IPS-20b (cell line): Measurements from ENCODE around the gene CANT1.
A peak's percentile ranks its signal among the peaks of the same experiment; 100 is the strongest.

Source experiments
- H3K27ac ChIP-seq: one replicate; pipeline ENCODE4 v1.5.1; 2013; ENCODE audit warnings: low read length
- H3K27me3 ChIP-seq: 2 replicates; pipeline ENCODE4 v1.6.1; 2013; ENCODE audit warnings: mild to moderate bottlenecking, low read length, inconsistent platforms; ENCODE audit not compliant: insufficient read depth
- H3K36me3 ChIP-seq: 2 replicates; pipeline ENCODE4 v1.6.1; 2013; ENCODE audit warnings: low read depth, mild to moderate bottlenecking, inconsistent platforms, low read length, moderate library complexity; ENCODE audit not compliant: insufficient read depth
- H3K4me1 ChIP-seq: 2 replicates; pipeline ENCODE4 v1.6.1; 2013; ENCODE audit warnings: mild to moderate bottlenecking, control low read depth, inconsistent platforms, low read length, moderate library complexity; ENCODE audit not compliant: insufficient read depth
- H3K4me3 ChIP-seq: 2 replicates; pipeline ENCODE4 v1.5.1; 2013; ENCODE audit warnings: mild to moderate bottlenecking, low read length, inconsistent platforms
- H3K9ac ChIP-seq: 2 replicates; pipeline ENCODE4 v1.6.1; 2013; ENCODE audit warnings: low read depth, mild to moderate bottlenecking, inconsistent platforms, low read length, moderate library complexity
- H3K9me3 ChIP-seq: 2 replicates; pipeline ENCODE4 v1.6.1; 2013; ENCODE audit warnings: mild to moderate bottlenecking, low read depth, low read length, inconsistent platforms; ENCODE audit not compliant: insufficient read depth

Gene CANT1

GRCh38 chr17:79011451-79012147, 2.0 kb upstream of the CANT1 start:
- Histone ChIP-seq H3K4me1 (peaks cover 4% of the 10 kb centered on the region), H3K27ac (no peak overlapping the region), H3K4me3 (no peak overlapping the region), H3K27me3 (peaks cover 26% of the 10 kb centered on the region), H3K9me3 (peaks cover 40% of the 10 kb centered on the region), H3K36me3 (no peaks in the 10 kb centered on the region), H3K9ac (no peak overlapping the region)

DNA sequence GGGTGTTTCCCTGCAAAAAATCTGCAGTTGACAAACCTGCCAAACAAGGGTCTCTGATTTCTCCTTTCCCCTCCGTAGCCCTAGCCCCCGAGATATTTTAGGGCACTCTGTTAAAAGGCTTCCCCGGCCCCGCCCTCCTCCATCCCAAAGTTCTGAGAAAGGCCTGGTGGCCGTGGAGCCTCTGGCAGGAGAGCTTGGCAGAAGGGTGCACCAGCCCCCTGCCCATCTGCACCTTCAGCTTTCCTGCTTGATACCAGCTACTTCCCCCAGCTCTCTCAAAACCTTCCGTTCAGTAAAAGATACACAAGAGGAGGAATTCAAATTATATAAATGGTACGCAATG, 711 bp upstream of the CANT1 start:
- peaks cover 39% of the 10 kb centered on the region for H3K27me3 ChIP-seq
- H3K9ac ChIP-seq: peak overlapping the region; percentile 75; the same call in 1 of the 2 replicates
- H3K4me3 ChIP-seq: peak overlapping the region; percentile 92; the same call in 1 of the 2 replicates
- H3K4me1 ChIP-seq: peaks cover 4% of the 10 kb centered on the region
- H3K27ac ChIP-seq: no peak overlapping the region
- peaks cover 28% of the 10 kb centered on the region for H3K9me3 ChIP-seq
- H3K36me3 ChIP-seq: no peaks in the 10 kb centered on the region

- Histone ChIP-seq H3K4me3 (peak overlapping the region; percentile 92), H3K9me3 (peaks cover 14% of the 10 kb centered on the region; the same call in 1 of the 2 replicates), H3K36me3 (no peaks in the 10 kb centered on the region), H3K4me1 (peaks cover 4% of the 10 kb centered on the region), H3K9ac (peak overlapping the region; percentile 78; the same call in 1 of the 2 replicates), H3K27me3 (peaks cover 43% of the 10 kb centered on the region), H3K27ac (no peak overlapping the region)
Measured at GRCh38 chr17:79008666-79009387, 737 bp downstream of the CANT1 start.

DNA sequence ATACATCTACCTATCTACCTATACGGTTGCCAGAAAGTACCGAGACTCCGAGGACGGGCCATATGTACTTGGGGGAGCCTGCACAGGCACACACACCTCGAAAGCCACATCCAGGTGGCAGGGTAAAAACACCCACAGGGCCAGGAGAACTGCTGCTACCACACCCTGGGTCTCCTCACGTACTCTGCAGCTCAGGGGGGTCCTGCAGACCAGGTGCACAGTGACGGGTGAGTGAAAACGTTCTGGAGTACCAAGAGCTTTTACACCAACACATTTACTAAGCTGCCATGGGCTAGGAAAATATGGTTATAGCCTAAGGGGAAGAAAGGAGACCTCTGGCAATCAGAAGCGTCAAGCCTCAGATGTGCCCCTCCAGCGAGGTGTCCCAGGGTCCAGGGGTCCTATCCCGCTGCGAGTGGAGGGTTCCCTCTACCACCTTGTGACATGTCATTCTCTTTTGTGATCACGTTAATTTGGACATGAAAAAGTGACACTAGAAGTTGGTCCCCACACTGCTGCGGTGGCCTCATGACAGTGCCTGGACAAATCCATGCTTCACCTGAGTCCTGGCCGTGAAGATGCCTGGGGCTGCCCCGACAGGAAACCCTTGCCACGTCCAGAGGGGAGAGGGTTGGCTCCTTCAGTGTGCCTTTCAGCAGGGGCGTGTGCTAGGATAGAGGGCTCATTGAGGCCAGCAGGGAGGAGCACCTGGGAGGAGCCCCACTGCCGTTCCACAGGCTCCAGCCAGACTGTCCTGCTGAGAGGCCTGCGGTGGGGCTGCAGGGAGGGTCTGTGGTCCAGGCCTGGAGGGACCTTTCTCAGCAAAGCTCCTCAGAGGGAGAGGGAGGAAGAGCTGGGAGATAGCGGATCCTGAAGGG, 1.8 kb downstream of the CANT1 start:
- Histone ChIP-seq H3K27me3 (peaks cover 54% of the 10 kb centered on the region), H3K36me3 (no peaks in the 10 kb centered on the region), H3K4me1 (peaks cover 4% of the 10 kb centered on the region), H3K4me3 (no peak overlapping the region), H3K27ac (no peak overlapping the region), H3K9me3 (peaks cover 5% of the 10 kb centered on the region; the same call in 1 of the 2 replicates), H3K9ac (no peak overlapping the region)

- Histone ChIP-seq H3K27me3 (peaks cover 61% of the 10 kb centered on the region), H3K36me3 (no peaks in the 10 kb centered on the region), H3K9me3 (no peaks in the 10 kb centered on the region; the same call in 1 of the 2 replicates), H3K9ac (no peak overlapping the region), H3K4me3 (no peak overlapping the region), H3K4me1 (peaks cover 4% of the 10 kb centered on the region), H3K27ac (no peak overlapping the region)
Measured at GRCh38 chr17:79006794-79007503, 2.6 kb downstream of the CANT1 start.

DNA sequence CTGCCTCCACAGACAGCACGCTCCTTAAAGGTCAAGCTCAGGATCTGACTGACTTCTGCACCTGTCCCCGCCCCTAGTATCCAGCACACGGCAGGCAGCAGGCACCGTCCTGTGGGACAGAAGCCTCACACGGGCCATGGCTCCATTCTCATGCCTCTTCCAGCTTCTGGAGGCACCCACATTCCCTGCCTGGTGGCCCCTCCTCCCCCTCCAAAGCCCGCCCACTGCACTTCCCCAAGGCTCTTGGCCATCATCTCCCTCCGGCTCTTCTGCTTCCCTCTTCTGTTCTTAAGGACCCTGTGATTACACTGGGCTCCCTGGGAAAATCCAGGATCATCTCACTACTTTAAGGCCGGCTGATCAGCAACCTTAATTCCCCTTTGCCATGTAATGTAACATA, 3.5 kb downstream of the CANT1 start:
- H3K4me1 ChIP-seq: peaks cover 4% of the 10 kb centered on the region
- no peaks in the 10 kb centered on the region for H3K36me3 ChIP-seq
- H3K27ac ChIP-seq: no peak overlapping the region
- H3K4me3 ChIP-seq: no peak overlapping the region
- H3K9me3 ChIP-seq: no peaks in the 10 kb centered on the region
- H3K9ac ChIP-seq: no peak overlapping the region
- peaks cover 70% of the 10 kb centered on the region for H3K27me3 ChIP-seq

DNA sequence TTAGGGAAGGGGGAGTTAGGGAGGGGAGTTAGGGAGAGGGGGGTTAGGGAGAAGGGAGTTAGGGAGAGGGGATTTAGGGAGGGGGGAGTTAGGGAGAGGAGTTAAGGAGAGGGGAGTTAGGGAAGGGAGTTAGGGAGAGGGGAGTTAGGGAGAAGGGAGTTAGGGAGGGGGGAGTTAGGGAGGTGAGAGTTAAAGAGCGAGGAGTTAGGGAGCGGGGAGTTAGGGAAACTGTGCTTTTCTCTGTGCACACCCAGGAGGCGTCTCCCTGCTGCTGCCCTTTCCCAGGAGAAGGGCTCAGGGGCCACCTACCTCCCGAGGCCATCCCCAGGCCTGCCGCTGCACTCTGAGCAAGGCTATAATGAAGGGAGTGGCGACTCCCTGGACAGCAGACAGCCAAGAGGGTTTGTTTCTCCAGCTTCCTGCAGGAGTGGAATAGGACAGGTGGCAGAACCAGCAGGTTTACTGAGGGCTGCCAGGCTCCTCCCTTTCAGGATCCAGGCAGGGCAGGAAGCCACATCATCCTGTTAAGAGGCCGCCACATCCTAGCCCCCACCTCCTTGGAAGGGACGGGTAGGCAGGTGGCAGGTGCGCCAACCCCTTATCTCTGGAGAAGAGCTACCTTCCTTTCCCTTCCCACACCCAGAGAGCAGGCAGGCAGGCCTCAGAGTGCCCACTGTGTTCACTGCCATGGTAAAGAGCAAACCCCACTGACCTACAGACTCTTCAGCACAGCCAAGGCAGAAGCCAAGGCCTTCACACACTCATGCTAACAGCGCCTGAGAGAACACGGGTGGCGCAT, 4.3 kb downstream of the CANT1 start:
- Histone ChIP-seq H3K9me3 (no peaks in the 10 kb centered on the region), H3K4me1 (peaks cover 4% of the 10 kb centered on the region), H3K27me3 (peaks cover 78% of the 10 kb centered on the region), H3K27ac (no peak overlapping the region), H3K4me3 (no peak overlapping the region), H3K9ac (no peak overlapping the region), H3K36me3 (no peaks in the 10 kb centered on the region)

DNA sequence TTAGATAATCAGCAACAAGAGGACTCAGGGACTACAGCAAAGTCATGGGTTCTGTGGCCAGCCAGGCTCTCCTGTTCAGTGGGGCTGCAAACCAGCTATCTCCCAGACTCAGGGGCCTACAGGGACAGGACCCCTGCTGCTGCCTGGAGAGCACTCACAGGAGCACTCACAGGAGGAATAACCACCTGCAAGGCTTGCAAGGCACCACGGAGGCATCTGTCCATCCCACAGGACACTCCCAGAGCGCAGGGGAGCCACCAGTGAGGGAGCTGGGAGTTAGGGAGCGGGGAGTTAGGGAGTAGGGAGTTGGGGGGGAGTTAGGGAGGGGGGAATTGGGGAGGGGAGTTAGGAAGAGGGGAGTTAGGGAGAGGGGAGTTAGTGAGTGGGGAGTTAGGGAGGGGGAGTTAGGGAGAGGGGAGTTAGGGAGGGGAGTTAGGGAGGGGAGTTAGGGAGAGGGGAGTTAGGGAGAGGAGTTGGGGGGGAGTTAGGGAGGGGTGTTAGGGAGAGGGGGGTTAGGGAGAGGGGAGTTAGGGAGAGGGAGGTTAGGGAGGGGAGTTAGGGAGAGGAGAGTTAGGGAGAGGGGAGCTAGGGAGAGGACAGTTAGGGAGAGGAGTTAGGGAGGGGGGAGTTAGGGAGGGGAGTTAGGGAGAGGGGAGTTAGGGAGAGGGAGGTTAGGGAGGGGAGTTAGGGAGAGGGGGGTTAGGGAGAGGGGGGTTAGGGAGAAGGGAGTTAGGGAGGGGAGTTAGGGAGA, 5.7 kb downstream of the CANT1 start:
- Histone ChIP-seq H3K4me1 (peaks cover 4% of the 10 kb centered on the region; the same call in 1 of the 2 replicates), H3K27ac (no peak overlapping the region), H3K9me3 (no peaks in the 10 kb centered on the region), H3K4me3 (no peak overlapping the region), H3K9ac (no peak overlapping the region), H3K27me3 (peaks cover 78% of the 10 kb centered on the region), H3K36me3 (no peaks in the 10 kb centered on the region)

DNA sequence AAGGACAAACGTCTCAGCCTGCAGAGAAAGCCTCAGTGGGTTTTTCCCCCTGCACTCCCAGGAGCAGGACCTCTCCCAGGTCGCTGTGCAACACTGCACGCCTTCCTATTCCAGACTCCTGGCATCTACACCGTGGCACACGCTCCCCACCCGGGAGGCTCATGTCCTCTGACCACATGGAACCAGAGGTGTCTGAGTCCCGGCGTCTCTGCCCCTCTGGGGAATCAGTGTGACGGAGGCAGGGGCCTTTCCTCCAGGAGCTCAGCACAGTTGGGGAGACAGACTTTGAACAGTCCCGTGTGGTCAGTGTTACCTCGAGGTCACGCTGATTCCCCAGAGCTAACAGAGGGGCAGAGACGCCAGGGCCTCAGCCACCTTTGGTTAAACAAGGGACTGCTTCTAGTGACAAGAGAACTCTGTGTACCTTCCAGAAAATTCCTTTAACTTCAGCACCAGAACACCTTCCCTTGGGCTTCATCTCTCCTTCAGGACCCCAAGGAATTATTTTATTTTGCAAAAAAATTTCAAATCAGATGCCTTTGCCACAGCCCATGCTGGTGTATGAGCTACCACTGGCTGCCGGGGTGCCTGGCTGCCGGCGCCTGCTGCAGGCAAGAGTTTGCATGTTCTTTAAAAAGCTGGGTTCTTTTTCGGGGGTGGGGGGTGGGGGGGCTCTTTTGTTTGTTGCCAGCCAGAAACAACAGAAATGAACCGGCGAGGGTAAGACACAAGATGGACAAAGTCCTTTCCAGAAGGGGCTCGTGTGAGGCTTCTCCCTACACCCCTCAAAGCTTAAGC, 6.6 kb downstream of the CANT1 start:
- no peak overlapping the region for H3K9ac ChIP-seq
- H3K4me3 ChIP-seq: no peak overlapping the region
- H3K27me3 ChIP-seq: peaks cover 70% of the 10 kb centered on the region
- no peak overlapping the region for H3K27ac ChIP-seq
- H3K36me3 ChIP-seq: no peaks in the 10 kb centered on the region
- no peaks in the 10 kb centered on the region for H3K9me3 ChIP-seq
- H3K4me1 ChIP-seq: no peaks in the 10 kb centered on the region

- H3K27ac ChIP-seq: no peak overlapping the region
- no peak overlapping the region for H3K9ac ChIP-seq
- no peaks in the 10 kb centered on the region for H3K4me1 ChIP-seq
- H3K27me3 ChIP-seq: peaks cover 63% of the 10 kb centered on the region
- H3K4me3 ChIP-seq: no peak overlapping the region
- H3K36me3 ChIP-seq: no peaks in the 10 kb centered on the region
- H3K9me3 ChIP-seq: no peaks in the 10 kb centered on the region
Measured at GRCh38 chr17:79002291-79002690, 7.3 kb downstream of the CANT1 start.
